H1 (cell line): ENCODE results near the gene GPC6. TPM values are rescaled to one million over a fixed set of nuclear protein-coding genes. Genes with fewer than 3 reads are reported as not detected.

Experiments
- SIN3A ChIP-seq, 2 experiments: IDR thresholded peaks in 1 of 2; conservative IDR thresholded peaks in 1 of 2; 2 replicates each; pipeline ENCODE4 v1.6.1; 2011 to 2012; ENCODE audit warnings: low read length in 2 of 2, improper control_type of control experiment in 1 of 2, low read depth in 1 of 2, mild to moderate bottlenecking in 1 of 2
- polyA plus RNA-seq, 7 experiments: library from polyadenylated mRNA; depleted of rRNA in 3 of 7; stranded (reverse) in 5 of 7; unstranded in 2 of 7; fragments of >200 nt in 5 of 7; fragments of 200-250 nt in 2 of 7; gene quantifications; 1 replicate in 5 of 7; 2 replicates in 1 of 7; 4 replicates in 1 of 7; pipeline versions ENCODE4 v1.2.1 to v1.2.3, GENCODE V29; 2011 to 2013; ENCODE audit warnings: missing spikeins in 2 of 7, mixed read lengths in 2 of 7
- total RNA-seq: library from RNA; stranded (reverse); fragmentation: NEBNext Ultra II Directional; extraction: Animal tissue kit (Norgen Biotek cat#: 25700); gene quantifications from 2 replicates; pipeline ENCODE4 v1.2.1, GENCODE V29; 2021

GPC6 gene
- total and polyA plus RNA-seq, 2 of the 8 experiments (the other 6 are each of a cell fraction or from before 2014, with no cell fraction given), result 5.4 to 12.0 TPM

- no peak for TF ChIP-seq SIN3A (conservative IDR thresholded peaks at IDR 0.05 in 1 of 2, IDR thresholded peaks at IDR 0.05 in 1 of 2; ENCODE audit: low read depth in 1 of 2, low read length in 2 of 2)
Observed at GRCh38 chr13:94028650-94029049, 802.0 kb downstream of the GPC6 start (continued).
